Tibial nerve (tissue), 4 donors: ENCODE results near the gene GLUD1. TPM values are rescaled to one million over a fixed set of nuclear protein-coding genes. Genes with fewer than 3 reads are reported as not detected.
"Not testable (repeated sequence)": the region's sequence is repeated elsewhere in the genome, so short reads cannot be mapped to it uniquely, and the experiment has no call there.

Source experiments
- DNase-seq, 2 donors: peaks; one replicate each; pipeline ENCODE4 v3.0.0-alpha.2; 2019; ENCODE audit warnings: low spot score in 2 of 2
- H3K27ac ChIP-seq, 4 donors: fragments of 200-600 bp; sonication (generic) in 3 of 4; one replicate each; pipeline ENCODE4 v1.5.1; 2017 to 2019; ENCODE audit warnings: mild to moderate bottlenecking in 1 of 4
- H3K27me3 ChIP-seq, 2 donors: fragments of 200-600 bp; sonication (generic) in 1 of 2; one replicate each; pipeline versions ENCODE4 v1.5.1 to v1.6.0; 2017 to 2019
- H3K36me3 ChIP-seq, 3 donors: fragments of 200-600 bp; sonication (generic); one replicate each; pipeline ENCODE4 v1.5.1; 2018 to 2019
- H3K4me1 ChIP-seq, 4 donors: fragments of 200-600 bp; sonication (generic) in 3 of 4; one replicate each; pipeline ENCODE4 v1.5.1; 2017 to 2019
- H3K4me3 ChIP-seq, 4 donors: fragments of 200-600 bp; sonication (generic) in 3 of 4; one replicate each; pipeline ENCODE4 v1.5.1; 2017 to 2019; ENCODE audit warnings: mild to moderate bottlenecking in 1 of 4, moderate library complexity in 1 of 4
- H3K9me3 ChIP-seq, 4 donors: fragments of 200-600 bp; sonication (generic) in 3 of 4; one replicate each; pipeline ENCODE4 v1.5.1; 2017 to 2019
- EP300 ChIP-seq, 2 donors: sonication (generic); formaldehyde crosslinking; IDR thresholded peaks; one replicate each; pipeline ENCODE4 v1.6.1; 2017; ENCODE audit warnings: antibody characterized with exemption in 2 of 2, mild to moderate bottlenecking in 1 of 2
- POLR2A ChIP-seq, 2 donors: fragments of 450-650 bp; IDR thresholded peaks; one replicate each; pipeline ENCODE4 v1.6.1; 2017; ENCODE audit warnings: antibody characterized with exemption in 2 of 2, mild to moderate bottlenecking in 2 of 2, moderate library complexity in 2 of 2
- WGBS, 2 donors: methylation state at CpG; one replicate each; pipeline ENCODE4 v1.1.5; 2018; 5-methylcytosine and 5-hydroxymethylcytosine counted together
- total RNA-seq, 4 donors: library from RNA; depleted of rRNA; stranded (reverse); fragments of >200 nt; gene quantifications; one replicate each; pipeline ENCODE4 v1.1.0, GENCODE V29; 2016
- TF ChIP-seq, protein P1 (sequence below), 5 experiments: fragments of 200-600 bp in 3 of 5; fragments of 450-650 bp in 2 of 5; sonication (generic) in 3 of 5; IDR thresholded peaks; one replicate each; pipeline ENCODE4 v1.5.1; 2016 to 2019; ENCODE audit warnings: antibody characterized with exemption in 5 of 5, mild to moderate bottlenecking in 3 of 5, moderate library complexity in 2 of 5

The GLUD1 gene
- total RNA-seq, 4 donors from 2014 or later, result 204 to 241 (median 223) TPM

- Histone ChIP-seq H3K27me3 (no peaks in the 10 kb centered on the region), H3K4me1 (no peaks in the 10 kb centered on the region), H3K36me3 (peaks cover 0 to 66% (median 0%) of the 10 kb centered on the region in 3 donors), H3K9me3 (no peaks in the 10 kb centered on the region), H3K4me3 (no peak overlapping the region), H3K27ac (no peak overlapping the region)
- TF ChIP-seq POLR2A (IDR thresholded peaks at IDR 0.05) (no peak), EP300 (IDR thresholded peaks at IDR 0.05) (no peak)
- TF ChIP-seq, protein P1, sequence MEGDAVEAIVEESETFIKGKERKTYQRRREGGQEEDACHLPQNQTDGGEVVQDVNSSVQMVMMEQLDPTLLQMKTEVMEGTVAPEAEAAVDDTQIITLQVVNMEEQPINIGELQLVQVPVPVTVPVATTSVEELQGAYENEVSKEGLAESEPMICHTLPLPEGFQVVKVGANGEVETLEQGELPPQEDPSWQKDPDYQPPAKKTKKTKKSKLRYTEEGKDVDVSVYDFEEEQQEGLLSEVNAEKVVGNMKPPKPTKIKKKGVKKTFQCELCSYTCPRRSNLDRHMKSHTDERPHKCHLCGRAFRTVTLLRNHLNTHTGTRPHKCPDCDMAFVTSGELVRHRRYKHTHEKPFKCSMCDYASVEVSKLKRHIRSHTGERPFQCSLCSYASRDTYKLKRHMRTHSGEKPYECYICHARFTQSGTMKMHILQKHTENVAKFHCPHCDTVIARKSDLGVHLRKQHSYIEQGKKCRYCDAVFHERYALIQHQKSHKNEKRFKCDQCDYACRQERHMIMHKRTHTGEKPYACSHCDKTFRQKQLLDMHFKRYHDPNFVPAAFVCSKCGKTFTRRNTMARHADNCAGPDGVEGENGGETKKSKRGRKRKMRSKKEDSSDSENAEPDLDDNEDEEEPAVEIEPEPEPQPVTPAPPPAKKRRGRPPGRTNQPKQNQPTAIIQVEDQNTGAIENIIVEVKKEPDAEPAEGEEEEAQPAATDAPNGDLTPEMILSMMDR (IDR thresholded peaks at IDR 0.05), result no peak
- DNase-seq, result no peak
- 88 to 94% methylated on average over 7 of the region's 7 CpGs for WGBS, 2 donors
Measured at GRCh38 chr10:87105446-87106124, 10.9 kb upstream of the GLUD1 start.

DNA sequence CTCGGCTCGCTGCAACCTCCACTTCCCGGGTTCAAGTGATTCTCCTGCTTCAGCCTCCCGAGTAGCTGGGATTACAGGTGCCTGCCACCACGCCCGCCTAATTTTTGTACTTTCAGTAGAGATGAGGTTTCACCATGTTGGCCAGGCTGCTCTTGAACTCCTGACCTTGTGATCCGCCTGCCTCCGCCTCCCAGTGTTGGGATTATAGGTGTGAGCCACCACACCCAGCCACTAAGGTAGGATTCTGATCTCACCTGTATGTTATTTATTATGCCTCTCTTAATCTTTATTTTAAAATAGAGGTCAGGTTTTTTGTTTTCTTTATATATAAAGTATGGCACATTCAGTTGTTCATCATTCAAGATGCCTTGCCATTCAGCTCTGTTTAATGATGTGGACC, 10.1 kb upstream of the GLUD1 start:
- H3K27me3 ChIP-seq, H3K4me3 ChIP-seq, H3K4me1 ChIP-seq, H3K27ac ChIP-seq, H3K9me3 ChIP-seq, DNase-seq: not testable (repeated sequence)
- 87% methylated on average over 8 of the region's 8 CpGs for WGBS, 2 donors
- peaks cover 0 to 67% (median 0%) of the 10 kb centered on the region in 3 donors for H3K36me3 ChIP-seq

DNA sequence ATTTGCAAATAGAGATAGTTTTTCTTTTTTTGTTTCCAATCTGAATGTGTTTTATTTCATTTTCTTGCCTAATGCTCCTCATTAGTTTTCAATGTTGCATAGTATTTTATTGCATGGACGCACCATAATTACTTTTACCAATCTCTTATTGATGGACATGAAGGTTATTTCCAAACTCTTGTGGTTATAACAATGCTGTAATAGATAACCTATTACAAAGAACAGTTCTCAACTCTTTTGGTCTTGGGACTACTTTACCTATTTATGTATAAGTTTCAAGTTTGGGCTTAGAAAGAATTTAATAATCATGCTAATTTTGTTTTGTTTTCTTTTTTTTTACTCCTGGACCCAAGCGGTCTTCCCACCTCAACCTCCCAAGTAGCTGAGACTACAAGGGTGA, 7.4 kb upstream of the GLUD1 start:
- Histone ChIP-seq H3K27ac (no peak overlapping the region), H3K36me3 (peaks cover 0 to 69% (median 0%) of the 10 kb centered on the region in 3 donors), H3K9me3 (no peaks in the 10 kb centered on the region), H3K4me1 (no peaks in the 10 kb centered on the region), H3K4me3 (no peak overlapping the region), H3K27me3 (no peaks in the 10 kb centered on the region)
- DNase-seq, result no peak
- no peak for TF ChIP-seq POLR2A (IDR thresholded peaks at IDR 0.05)
- TF ChIP-seq, protein P1 (IDR thresholded peaks at IDR 0.05), result no peak
- TF ChIP-seq EP300 (IDR thresholded peaks at IDR 0.05), result no peak
- 96 to 98% methylated on average over 2 of the region's 2 CpGs for WGBS, 2 donors

- peaks cover 0 to 30% (median 0%) of the 10 kb centered on the region in 3 donors for H3K36me3 ChIP-seq
- peak overlapping the region; percentile 83 to 96 (median 86) for H3K4me3 ChIP-seq
- no peaks in the 10 kb centered on the region for H3K9me3 ChIP-seq
- peak; percentile 42 to 56 for DNase-seq
- TF ChIP-seq, protein P1 (IDR thresholded peaks at IDR 0.05), result peak in 2 of 5 experiments; percentile 28 to 31
- TF ChIP-seq POLR2A (IDR thresholded peaks at IDR 0.05), result peak; percentile 42 to 44
- TF ChIP-seq EP300 (IDR thresholded peaks at IDR 0.05), result peak in 1 of 2 donors; percentile 74
- H3K27me3 ChIP-seq, result no peaks in the 10 kb centered on the region
- WGBS, 2 donors, result 0 to 2% methylated on average over 19 to 26 of the region's 60 CpGs
- peaks cover 0 to 30% (median 12%) of the 10 kb centered on the region in 4 donors for H3K4me1 ChIP-seq
- peak overlapping the region; percentile 95 to 99 (median 98) for H3K27ac ChIP-seq
Measured at GRCh38 chr10:87095236-87095945, 748 bp upstream of the GLUD1 start.

GRCh38 chr10:87093632-87094372, 841 bp downstream of the GLUD1 start:
- no peaks in the 10 kb centered on the region for H3K9me3 ChIP-seq
- peak overlapping the region; percentile 55 to 96 (median 79) for H3K4me3 ChIP-seq
- peak; percentile 22 to 58 for DNase-seq
- H3K4me1 ChIP-seq, result peaks cover 0 to 46% (median 19%) of the 10 kb centered on the region in 4 donors
- peak in 1 of 2 donors; percentile 3 for TF ChIP-seq POLR2A (IDR thresholded peaks at IDR 0.05)
- TF ChIP-seq, protein P1 (IDR thresholded peaks at IDR 0.05), result no peak
- no peak for TF ChIP-seq EP300 (IDR thresholded peaks at IDR 0.05)
- peak overlapping the region; percentile 79 to 97 (median 93) for H3K27ac ChIP-seq
- WGBS, 2 donors, result 1% methylated on average over 27 to 39 of the region's 39 CpGs
- H3K27me3 ChIP-seq, result no peaks in the 10 kb centered on the region
- H3K36me3 ChIP-seq, result peaks cover 0 to 22% (median 0%) of the 10 kb centered on the region in 3 donors
